GM18499 (cell line): ENCODE data around the gene COPS4.
A peak's percentile ranks its signal among the peaks of the same experiment; 100 is the strongest.

Experiments used
- ATAC-seq: cut with Tn5 transposase; IDR thresholded peaks from one replicate; pipeline ENCODE4 v1.9.1; 2021; ENCODE audit warnings: moderate number of reproducible peaks; ENCODE audit not compliant: insufficient read depth, unreplicated experiment

The COPS4 gene

GRCh38 chr4:83114576-83114975 lies 79.6 kb downstream of the COPS4 start, which contains the start of gene PLAC8:
TSS of gene PLAC8 (minus strand) at chr4:83114729. CDS start at chr4:83107921, 6,808 bp downstream.
- peak; percentile 35 for ATAC-seq

DNA sequence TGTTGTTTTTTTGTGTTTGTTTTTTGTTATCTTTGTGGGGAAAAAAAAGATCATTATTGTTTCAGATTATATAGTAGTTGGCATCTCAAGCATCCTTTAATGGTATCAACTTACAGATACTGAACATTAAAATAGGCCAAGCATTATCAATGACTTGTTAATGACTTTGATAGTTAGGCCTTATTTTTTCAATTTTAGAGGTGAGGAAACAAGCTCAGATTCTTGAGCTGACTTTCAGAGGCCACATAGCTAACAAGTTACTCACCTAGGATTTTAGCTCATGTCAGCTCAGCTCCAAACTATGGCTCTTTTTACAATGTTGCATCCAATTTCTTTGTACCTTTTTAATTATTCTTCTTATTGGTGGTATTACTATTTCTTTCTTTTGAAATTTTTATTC lies 80.0 kb downstream of the COPS4 start:
- no peak for ATAC-seq

DNA sequence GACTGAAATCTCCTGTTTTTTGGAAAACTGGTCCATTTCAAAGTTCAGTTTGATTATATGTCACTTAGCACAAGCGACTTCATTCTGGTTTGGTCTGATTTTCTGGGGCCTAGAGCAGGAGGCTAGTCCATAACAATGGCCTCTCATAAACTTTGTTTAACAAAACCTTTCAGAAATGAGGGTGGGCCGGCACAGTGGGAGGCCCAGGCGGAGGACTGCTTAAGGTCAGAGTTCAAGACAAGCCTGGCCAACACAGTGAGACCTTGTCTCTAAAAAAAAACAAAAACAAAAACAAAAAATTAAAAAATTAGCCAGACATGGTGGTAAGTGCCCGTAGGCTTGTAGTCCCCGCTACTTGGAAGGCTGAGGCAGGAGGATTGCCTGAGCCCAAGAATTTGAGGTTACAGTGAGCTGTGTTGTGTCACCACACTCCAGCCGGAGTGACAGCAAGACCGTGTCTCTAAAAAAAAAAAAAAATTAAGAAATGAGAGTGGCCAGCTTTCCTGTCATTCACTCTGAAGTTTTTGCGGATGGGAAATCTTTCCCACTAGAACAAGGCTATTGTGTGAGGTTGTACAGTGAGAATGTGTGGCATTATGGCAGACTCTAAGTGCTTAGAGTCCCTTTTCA lies 80.8 kb downstream of the COPS4 start:
- no peak for ATAC-seq

DNA sequence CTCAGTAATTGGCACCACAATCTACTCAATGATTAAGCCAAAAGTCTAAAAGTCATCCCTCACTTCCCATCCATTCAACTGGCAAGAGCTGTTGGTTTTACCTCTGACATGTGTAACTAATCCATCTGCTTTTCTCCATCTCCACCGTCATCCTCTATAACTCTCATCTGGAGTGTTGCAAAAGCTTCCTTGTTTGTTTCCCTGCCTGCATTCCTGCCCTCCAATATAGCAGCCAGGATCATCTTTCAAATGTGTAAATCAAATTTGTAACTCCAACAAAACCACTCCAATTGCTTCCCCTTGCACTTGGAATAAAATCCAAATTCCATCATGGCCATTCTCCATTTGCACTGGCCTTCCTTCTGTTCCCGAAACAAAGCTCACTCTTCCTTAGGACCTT lies 83.9 kb downstream of the COPS4 start:
- no peak for ATAC-seq

- no peak for ATAC-seq
Measured at GRCh38 chr4:83121246-83121645, 86.3 kb downstream of the COPS4 start.

DNA sequence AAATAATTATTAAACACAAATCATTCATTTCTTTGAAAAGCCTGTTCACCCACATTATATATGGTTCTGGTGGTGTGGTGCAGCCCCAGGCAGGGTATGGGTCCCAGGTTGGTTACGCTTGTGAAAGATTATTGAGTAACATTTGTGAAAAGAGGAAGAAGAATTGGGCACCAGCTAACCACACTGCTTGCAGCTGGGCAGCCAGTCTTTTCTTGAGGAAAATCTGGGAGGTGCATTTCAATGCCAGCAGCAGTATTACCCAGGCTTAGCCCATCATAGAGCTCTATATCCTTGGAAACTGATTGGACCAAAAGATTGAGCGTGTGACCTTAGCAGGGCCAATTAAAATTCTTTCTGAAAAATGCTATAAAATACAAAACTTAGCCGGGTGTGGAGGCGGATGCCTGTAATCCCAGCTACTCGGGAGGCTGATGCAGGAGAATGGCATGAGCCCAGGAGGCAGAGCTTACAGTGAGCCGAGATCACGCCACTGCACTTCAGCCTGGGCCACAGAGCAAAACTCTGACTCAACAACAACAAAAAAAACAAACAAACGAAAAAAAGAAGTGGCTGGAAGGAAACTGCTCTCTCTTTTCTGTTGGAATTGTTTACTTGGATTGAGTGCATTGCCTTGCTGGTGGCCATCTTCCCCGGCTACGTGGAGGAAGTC lies 89.3 kb downstream of the COPS4 start:
- ATAC-seq, result no peak
